GM21825 (cell line): Measurements from ENCODE around the gene CCDC68.
"Not testable (repeated sequence)": the region's sequence is repeated elsewhere in the genome, so short reads cannot be mapped to it uniquely, and the experiment has no call there.

Experiments used
- ATAC-seq: cut with Tn5 transposase; IDR thresholded peaks from one replicate; pipeline ENCODE4 v1.9.1; 2021; ENCODE audit warnings: mild to moderate bottlenecking, moderate library complexity; ENCODE audit not compliant: unreplicated experiment

Gene CCDC68, protein sequence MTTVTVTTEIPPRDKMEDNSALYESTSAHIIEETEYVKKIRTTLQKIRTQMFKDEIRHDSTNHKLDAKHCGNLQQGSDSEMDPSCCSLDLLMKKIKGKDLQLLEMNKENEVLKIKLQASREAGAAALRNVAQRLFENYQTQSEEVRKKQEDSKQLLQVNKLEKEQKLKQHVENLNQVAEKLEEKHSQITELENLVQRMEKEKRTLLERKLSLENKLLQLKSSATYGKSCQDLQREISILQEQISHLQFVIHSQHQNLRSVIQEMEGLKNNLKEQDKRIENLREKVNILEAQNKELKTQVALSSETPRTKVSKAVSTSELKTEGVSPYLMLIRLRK

DNA sequence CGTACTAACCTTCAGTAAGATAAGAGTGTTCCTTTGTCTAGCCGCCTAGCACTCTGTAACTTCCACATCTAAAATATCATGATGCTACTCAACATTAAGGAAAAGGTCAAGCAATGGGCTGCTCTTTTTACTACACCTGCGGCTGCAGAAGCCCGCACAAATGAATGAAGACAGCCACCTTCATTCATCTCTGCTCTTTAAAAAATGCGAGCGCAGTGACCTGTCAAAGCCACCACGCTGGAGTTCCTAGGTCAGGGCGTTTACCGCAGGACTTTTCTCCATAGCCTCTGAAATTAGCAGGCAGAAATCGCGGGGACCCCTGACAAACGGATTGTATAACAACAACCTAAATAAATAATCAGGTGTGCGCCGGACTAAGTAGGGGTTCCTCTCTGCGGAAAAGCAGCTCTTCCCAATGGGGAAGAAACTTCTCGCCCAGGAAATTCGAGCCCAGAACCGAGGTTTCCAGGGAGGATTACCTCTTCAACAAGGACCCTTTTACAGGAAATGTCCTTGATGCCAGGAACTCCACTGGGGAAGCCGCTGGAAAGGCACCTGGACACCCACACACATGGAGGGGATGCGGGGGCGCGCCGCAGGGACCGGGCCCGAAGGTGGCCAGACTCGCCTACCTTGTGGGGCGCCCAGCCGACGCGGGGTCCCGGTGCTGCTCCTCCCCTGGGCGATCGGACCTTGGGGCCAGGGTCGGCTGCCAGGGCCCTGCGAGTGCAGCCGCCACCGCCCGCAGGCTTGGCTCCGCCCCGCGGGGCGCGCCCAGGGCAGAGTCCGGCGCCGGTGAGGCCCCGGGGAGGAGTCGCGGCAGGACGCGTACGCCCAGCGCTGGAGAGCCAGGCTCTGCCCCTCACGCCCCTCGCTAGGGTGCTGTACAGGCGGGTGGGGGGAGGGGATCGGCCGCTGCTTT, at the start of gene CCDC68:
CCDC68 (minus strand) TSS at position 758 of the 922 bp plus-strand sequence. CDS start 16,670 bp downstream, outside the sequence.
- ATAC-seq, result no peak

DNA sequence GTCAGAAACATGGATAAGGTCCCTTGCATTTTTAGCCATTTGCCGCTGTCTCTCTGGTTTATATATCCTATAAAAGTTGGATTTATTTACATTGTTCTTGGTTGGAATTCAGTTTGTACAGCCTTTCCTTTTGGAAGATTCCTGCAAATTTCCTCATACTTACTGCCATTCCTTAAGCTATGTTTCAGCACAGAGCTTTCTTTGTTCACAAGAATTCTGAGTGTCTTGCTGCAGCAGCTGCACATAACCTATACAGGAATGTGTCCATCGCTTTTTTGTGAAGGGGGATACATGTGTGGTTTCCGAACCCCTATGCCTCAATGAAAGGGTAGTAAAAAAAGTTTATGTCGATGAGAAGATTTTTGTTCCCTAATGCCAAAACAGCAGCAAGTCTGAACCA, 48.3 kb upstream of the CCDC68 start:
- no peak for ATAC-seq

DNA sequence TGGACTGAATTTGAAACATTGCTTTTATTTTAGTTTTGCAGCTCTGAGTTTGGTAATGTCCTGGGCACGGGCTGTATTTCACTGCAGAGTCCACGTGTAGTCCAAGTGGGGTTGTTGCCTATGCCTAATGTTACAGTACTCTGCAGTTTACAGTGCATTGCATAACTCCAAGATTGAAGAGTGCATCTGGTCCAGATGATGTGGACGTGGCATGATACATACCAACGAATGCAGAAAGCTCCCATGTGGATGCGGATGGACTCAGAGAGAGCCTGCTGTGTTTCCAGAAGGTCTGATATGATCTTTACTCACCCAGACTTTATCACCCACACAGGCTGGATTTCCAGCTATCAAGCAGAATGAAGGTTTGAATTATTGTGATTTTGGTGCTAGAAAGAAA, 44.4 kb upstream of the CCDC68 start:
- no peak for ATAC-seq

DNA sequence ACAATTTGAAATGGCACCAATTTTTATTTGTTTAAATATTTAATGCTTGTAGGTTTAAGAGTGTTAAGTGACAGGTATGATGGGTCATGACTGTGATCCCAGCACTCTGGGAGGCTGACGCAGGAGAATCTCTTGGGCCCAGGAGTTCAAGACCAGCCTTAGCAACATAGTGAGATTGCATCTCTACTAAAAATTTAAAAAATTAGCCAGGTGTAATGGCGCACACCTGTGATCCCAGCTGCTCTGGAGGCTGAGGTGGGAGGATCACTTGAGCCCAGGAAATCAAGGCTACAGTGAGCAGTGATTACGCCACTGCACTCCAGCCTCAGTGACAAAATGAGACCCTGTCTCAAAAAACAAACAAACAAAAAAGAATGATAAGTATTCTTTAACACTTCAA, 43.0 kb upstream of the CCDC68 start:
- ATAC-seq, result no peak

DNA sequence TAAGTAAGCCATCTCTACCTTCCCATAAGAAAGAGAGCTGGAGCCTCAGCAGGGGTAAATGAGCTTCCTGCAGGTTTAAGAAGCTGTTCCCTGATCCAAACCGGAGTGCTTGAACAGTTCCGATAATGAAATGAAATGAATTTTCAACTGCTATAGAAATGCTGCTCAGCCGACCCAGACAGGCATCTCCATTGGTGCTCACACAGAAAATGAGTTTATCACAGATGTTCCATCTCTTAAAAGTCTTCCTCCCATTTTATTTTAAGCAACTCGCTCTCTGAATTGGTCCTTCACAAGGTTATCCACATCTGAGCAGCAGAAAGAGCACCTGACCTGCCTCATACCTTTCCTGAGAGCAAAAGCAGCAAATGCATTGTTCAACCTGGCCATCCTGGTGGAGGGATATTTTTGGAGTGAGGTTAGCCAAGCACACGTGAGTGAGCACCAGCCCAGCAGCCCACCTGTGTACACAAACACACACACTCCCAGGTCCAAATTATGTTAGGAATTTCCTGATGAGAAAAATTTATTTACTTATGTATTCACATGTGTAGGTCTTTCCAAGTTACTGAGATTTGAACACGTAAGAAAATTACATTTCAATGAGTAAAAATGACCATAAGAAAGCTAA, 42.2 kb upstream of the CCDC68 start:
- no peak for ATAC-seq

DNA sequence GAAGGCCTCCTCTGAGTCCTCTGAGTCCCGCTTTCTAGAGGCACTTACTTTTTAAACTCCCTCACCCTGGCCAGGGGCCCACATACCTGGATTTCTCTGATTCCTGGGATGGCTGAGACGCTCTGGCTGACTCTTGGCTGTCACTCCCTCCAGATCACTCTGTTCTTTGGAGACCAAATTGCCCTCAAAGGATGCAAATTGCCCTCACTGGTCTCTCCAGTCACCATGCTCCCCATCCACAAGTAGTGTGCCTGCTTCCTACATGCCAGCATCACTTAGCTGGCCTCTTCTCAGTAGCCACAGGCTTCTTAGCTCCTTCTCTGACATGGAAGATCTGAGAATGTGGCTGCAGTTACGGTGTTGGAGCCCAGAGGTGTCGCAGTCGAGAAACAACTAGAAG, 41.3 kb upstream of the CCDC68 start:
- no peak for ATAC-seq

DNA sequence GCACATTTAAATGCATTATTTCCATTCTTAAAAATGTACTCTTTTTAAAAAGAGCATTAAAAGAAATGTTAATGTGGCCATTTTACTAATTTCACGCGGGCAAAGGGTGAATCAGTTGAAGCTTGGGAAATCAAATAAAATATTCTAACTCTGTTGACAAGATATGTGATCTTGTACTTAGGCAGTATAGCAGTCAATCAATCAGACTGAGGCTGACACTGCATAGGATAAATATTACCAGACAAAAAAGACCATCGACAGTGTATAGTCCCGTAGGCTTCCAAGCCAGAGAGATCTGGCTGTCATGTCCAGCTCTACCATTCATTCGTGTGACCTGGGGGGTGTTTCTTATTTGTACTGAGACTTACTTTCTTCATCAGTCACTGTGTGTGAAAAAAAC, 39.8 kb upstream of the CCDC68 start:
- ATAC-seq, result no peak

DNA sequence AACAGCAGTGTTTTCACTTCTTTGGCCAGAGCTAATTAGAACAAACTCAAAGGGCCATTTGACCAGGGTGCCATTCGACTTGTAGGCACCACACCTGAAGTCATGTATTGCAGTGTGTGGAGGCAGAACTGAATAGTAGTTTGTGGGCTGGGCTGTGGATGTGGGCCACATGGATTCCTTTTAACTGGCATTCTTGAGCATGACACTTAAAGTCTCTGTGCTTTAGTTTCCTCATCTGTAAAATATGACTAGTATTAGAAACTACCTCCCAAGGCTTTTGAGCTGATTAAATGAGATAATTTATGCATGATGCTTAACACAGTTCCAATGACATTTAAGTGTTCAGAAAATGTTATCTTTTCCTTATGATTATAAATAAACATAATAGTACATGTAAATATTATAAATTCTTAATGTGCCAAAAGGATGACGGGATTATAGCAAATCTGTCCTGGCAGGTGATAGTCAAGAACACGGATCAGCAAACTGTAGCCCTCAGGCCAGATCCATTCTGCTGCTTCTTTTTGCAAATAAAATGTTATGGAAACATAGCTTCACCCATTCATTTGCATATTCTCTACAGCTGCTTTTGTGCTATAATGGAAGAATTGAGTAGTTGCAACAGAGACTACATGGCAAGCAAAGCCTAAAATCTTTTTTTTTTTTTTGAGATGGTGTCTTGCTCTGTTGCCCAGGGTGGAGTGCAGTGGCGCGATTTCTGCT, 36.3 kb upstream of the CCDC68 start:
- no peak for ATAC-seq

DNA sequence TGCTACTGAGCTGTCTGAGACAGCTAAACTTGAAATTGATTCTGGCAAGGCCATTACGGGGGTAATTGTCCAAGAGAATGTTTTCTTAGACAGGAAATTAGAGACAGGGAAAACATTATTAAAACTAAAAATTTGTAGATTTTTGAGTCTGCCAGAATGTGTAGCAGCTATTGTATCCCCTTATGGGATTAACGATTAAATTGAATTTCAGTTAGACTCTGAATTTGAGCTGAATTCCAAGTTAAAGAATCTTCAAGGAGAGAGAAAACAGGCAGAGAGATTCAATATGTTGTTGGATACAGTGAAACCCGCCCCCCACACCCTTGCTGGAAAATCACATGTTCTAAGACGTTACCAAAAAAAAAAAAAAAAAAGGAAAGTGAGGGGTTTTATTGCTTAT, 32.7 kb upstream of the CCDC68 start:
- ATAC-seq, result no peak

DNA sequence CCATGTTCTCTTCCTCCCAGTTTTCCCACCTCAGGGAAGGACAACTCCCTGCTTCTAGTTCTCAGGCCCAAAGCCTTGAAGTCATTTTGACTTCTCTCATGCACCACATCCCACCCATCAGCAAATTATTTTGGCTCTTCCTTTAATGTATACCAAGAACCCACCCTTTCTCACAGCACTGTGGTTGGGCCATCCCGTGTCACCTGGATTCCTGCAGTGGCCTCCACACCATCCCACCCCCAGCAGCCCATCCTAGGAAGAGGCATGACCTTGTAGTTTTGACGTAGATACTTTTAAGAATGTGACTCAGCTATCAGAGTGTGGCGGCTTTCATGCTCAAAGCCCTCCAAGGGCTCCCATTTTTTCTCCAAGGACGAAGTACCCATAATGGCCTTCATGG, 25.6 kb upstream of the CCDC68 start:
- no peak for ATAC-seq

DNA sequence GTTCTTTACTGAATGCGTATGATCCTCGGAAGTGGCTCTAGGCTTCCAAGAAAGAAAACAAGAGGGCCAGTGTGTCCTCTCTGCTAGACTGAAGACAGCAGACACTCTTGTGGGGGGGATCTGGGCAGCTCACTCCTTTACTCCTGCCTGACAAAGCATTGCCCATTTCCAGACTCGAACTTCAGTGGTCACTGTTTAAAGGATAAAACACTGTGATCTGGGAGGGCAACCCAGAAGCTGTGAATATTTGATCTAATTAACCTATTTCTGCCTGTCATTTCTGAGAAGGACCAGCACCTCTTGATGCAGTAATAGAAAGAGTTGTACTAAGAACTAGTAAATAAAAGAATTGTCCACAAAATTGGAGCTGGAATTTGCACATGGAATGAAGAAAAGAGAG, 24.5 kb upstream of the CCDC68 start:
- no peak for ATAC-seq

DNA sequence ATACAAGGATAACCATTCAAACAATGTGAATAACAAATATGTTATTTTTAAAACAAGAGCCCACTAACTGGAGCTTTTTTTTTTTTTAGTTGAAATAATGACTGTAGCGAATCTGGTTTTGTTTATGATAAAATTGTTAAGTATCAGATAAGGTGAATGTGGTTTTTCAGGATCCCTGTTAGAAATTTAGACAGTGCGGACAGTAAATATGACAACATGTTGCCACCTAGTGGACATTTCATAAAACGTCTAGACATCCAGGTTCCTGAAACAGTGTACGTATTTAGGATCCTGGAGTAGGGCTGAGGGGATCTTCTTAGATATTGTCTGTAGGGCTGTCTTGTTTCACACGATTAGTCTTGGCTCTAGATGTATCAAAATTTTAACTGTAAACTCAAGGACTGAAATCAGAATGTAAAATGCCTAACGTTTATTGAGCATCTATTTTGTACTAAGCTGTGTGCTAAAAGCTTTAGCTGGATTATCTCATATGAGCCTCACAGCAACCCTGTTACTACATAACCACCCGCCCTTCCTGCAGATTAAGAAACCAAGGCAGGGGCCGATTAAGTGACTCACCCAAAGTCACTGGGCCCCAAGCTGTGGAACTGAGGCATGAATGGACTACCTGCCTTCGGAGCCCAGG, 23.9 kb upstream of the CCDC68 start:
- no peak for ATAC-seq

DNA sequence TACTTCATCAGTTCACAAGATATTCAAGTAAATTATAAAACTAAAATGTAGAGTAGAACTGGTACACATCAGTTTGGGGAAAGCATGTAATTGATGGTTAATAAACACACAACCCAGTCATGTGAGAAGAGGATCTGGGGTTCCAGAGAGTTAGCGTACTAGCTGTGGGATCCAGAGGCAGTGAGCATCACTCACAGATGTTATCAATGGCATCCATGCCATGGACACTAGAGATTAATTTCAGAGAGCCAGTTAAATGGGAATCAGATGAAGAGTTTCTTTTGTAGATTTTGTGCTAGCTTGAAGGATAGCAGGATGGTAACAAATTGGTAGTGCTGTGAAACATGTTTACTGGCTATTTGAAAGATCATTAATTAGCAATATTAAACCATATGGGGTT, 21.8 kb upstream of the CCDC68 start:
- ATAC-seq, result no peak

DNA sequence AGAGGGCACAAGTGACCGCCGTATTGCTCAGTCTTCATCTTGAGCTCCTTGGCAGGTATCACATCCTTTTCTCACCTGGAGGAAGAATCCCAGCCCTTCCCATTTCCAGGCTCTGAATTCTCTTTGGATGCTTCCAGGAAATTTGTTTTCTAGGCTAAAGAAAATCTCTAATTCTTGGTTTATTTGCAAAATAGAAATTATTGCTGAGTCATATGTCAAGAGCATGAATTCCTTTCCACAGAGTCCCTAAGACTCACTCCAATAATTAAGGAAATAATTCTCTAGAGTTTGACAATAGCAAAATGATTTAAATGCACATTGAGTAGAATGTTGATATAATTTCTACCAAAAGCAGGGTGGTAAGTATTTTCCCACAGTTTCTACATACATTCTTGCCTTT, 16.3 kb upstream of the CCDC68 start:
- ATAC-seq, result no peak

DNA sequence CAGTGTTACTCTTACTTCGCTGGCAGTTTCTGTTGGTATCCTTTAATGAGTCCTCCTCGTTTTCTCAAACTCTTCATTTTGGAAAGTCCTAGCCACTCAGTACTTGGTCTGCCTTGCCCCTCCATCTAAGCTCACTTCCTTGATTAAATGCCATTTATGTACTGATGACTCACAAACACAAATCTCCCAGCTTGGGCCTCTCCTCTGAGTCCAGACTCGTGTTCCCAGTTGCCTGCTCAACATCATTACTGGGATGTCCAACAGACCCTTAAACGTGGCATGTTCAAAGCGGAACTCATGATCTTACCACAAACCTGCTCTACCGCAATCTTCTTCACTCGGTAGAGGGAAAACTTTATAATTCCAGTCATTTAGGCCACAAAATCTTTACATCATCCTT, 13.8 kb upstream of the CCDC68 start:
- ATAC-seq, result no peak

DNA sequence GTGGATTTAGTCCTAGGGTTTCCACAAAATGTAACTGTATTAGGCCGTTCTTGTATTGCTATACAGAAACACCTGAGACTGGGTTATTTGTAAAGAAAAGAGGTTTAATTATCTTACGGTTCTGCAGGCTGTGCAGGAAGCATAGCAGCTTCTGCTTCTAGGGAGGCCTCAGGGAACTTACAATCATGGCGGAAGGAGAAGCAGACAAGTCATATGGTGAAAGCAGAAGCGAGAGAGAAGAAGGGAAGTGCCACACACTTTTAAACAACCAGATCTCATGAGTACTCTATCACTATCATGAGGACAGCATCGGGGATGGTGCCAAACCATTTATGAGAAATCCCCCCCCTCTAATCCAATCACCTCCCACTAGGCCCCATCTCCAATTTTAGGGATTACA, 9.5 kb upstream of the CCDC68 start:
- no peak for ATAC-seq

DNA sequence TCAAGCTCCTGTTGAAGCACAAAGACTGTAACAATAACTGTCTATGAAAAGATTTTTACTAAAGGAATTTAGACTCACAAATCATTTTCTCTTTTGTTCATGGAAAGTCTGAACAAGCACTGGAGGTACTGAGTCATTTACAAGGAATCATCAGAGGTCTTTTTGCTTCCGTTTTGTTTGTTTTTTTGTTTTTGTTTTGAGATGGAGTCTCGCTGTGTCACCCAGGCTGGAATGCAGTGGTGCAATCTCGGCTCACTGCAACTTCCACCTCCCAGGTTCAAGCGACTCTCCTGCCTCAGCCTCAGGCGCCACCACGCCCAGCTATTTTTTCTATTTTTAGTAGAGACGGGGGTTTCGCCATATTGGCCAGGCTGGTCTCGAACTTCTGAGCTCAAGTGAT, 9.0 kb upstream of the CCDC68 start:
- ATAC-seq, result not testable (repeated sequence)

DNA sequence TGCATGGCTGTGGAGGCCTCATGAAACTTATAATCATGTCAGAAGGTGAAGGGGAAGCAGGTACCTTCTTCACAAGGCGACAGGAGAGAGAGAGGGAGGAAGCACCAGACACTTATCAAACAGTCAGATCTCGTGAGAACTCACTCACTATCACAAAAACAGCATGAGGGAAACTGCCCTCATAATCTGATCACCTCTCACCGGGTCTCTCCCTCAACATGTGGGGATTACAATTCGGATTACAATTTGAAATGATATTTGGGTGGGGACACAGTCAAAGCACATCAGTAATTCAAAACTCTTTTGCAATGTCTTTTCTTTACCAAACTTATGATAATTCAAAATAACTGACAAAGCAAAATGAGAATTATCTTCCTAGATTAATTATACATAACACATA, 8.5 kb upstream of the CCDC68 start:
- no peak for ATAC-seq

DNA sequence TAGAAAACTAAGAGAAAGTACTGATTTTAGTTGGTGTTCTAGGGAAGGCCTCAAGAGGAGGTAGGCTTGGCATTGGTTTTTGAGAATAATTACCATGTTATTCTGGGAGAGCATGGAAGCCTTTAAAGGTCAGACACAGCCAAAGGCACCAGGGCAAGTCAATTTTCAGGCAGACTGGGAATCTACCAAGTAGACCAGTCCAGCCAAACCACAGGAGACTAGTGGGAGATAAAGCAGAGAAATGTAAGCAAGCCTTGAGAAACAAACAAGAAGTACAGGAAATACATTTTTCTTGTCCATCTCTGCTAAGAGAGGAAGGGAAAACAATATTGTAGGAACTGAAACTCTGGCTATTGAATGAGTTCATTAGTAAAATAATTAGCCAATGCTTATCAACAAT, 5.5 kb upstream of the CCDC68 start:
- ATAC-seq, result no peak

DNA sequence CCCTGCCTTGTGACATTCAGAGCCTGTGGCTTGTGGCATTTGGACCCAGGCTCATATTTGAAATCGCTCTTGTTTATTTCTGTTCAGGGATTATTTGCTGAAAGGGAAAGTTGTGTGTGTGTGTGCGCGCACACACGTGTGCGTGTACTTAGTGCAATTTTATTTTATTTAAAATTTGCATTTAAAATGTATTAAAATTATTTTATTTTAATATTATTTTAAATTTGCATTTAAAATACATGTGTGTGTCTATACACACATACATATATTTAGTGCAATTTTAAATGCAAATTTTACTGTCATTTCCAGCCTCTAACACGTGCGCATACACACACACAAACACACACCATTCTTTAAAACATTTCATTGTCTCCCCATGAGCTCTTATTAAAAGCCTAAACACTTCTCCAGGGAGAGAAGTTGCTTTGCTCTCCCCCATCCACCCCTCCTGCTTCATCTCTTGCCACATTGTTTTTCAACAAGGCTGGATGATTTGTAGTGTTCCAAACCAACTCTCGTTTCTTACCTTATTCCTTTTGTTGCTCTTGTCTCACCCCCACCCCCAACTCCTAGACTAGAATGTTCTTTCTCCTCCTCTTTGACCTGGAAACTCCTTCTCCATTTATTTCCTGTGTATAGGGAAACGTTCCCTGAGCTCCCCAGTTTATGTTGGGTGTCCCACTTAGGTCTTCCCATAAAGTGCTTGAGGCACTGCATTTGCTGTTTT, 3.8 kb upstream of the CCDC68 start:
- ATAC-seq, result no peak
